Measurements from ENCODE around the gene HCN1.

DNA sequence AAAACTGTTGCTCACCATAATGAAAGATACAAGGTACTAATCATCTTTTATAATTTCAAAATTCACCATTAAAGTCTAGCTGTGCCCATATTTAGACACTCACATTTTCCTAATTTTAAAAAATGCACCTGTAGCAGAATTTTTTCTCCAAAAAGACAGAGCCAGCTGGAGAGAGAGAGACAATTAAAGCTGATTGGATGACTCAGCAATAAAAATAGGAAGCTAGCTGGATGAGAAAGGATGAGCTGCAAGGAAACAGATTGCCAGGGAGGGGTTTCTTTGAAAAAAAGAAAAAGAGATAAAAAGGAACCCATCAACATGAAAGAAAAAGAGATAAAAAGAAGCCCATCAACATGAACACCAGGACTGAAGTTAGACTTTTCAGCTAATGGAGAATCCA lies 73.8 kb downstream of the HCN1 start:
- TF ChIP-seq, protein P1, sequence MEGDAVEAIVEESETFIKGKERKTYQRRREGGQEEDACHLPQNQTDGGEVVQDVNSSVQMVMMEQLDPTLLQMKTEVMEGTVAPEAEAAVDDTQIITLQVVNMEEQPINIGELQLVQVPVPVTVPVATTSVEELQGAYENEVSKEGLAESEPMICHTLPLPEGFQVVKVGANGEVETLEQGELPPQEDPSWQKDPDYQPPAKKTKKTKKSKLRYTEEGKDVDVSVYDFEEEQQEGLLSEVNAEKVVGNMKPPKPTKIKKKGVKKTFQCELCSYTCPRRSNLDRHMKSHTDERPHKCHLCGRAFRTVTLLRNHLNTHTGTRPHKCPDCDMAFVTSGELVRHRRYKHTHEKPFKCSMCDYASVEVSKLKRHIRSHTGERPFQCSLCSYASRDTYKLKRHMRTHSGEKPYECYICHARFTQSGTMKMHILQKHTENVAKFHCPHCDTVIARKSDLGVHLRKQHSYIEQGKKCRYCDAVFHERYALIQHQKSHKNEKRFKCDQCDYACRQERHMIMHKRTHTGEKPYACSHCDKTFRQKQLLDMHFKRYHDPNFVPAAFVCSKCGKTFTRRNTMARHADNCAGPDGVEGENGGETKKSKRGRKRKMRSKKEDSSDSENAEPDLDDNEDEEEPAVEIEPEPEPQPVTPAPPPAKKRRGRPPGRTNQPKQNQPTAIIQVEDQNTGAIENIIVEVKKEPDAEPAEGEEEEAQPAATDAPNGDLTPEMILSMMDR (IDR thresholded peaks at IDR 0.05): no peak
- no peak for TF ChIP-seq POLR2AphosphoS5 (IDR thresholded peaks at IDR 0.05)

All from sigmoid colon (tissue), 4 donors.